Measurements from ENCODE around the gene ABL1.

The ABL1 gene

GRCh38 chr9:130835441-130836298 is 616 bp downstream of the ABL1 start:
- POLR2A ChIA-PET: interaction anchor here (0.6 to 2.2 kb wide), 5 partner anchors 10 to 64 kb away, joined by 3 to 7 read pairs (median 4); no protein-coding TSS in a partner anchor
- TF ChIP-seq L3MBTL2 (conservative IDR thresholded peaks at IDR 0.05): peak; percentile 46; the same call in 1 of the 2 replicates
- no peak for TF ChIP-seq ARNT (IDR thresholded peaks at IDR 0.05)
- no peak for TF ChIP-seq FOXK2 (IDR thresholded peaks at IDR 0.05)
- no peak for TF ChIP-seq LEF1 (IDR thresholded peaks at IDR 0.05; ENCODE audit: borderline replicate concordance)
- DNase-seq (ENCODE audit: extremely low spot score): peak; percentile 57
- CTCF ChIA-PET: interaction anchor here (0.7 to 1.4 kb wide), 3 partner anchors 11 to 31 kb away, joined by 3 read pairs; no protein-coding TSS in a partner anchor

GRCh38 chr9:130837002-130837511 is 2.0 kb downstream of the ABL1 start:
- TF ChIP-seq SP1 (IDR thresholded peaks at IDR 0.05) (no peak), FOXA1 (IDR thresholded peaks at IDR 0.05) (no peak), SUZ12 (IDR thresholded peaks at IDR 0.05) (no peak)
- POLR2A ChIA-PET: interaction anchor here (1.0 to 2.2 kb wide), 3 partner anchors 9 to 22 kb away, joined by 3 to 7 read pairs (median 4); no protein-coding TSS in a partner anchor
- CTCF ChIA-PET: interaction anchor here (1.1 kb wide), 1 partner anchor 30 kb away, joined by 3 read pairs; no protein-coding TSS in a partner anchor
- DNase-seq (ENCODE audit: extremely low spot score): no peak

- ChIA-PET CTCF (no interaction called here), POLR2A (interaction anchor here (1.0 kb wide), 1 partner anchor 12 kb away, joined by 3 read pairs; no protein-coding TSS in a partner anchor)
- DNase-seq (ENCODE audit: extremely low spot score): no peak
- TF ChIP-seq HDGF (IDR thresholded peaks at IDR 0.05; ENCODE audit: borderline replicate concordance) (no peak), PKNOX1 (IDR thresholded peaks at IDR 0.05) (peak; percentile 74)
Observed at GRCh38 chr9:130837643-130838042, 2.6 kb downstream of the ABL1 start.

GRCh38 chr9:130839132-130840111 is 4.4 kb downstream of the ABL1 start:
- POLR2A ChIA-PET: interaction anchor here (0.9 to 1.0 kb wide), 2 partner anchors 15 to 146 kb away, joined by 3 read pairs; partner anchors contain the start of gene EXOSC2
- no peak for DNase-seq (ENCODE audit: extremely low spot score)
- TF ChIP-seq ELF4 (IDR thresholded peaks at IDR 0.05): no peak
- TF ChIP-seq PKNOX1 (IDR thresholded peaks at IDR 0.05): no peak
- TF ChIP-seq BHLHE40 (IDR thresholded peaks at IDR 0.05; ENCODE audit: borderline replicate concordance): no peak
- no peak for TF ChIP-seq SP1 (IDR thresholded peaks at IDR 0.05)
- TF ChIP-seq LEF1 (IDR thresholded peaks at IDR 0.05; ENCODE audit: borderline replicate concordance): no peak
- no peak for TF ChIP-seq SUZ12 (IDR thresholded peaks at IDR 0.05)
- no peak for TF ChIP-seq ARNT (IDR thresholded peaks at IDR 0.05)
- no peak for TF ChIP-seq FOXM1 (IDR thresholded peaks at IDR 0.05; ENCODE audit: borderline replicate concordance)
- TF ChIP-seq CTBP1 (IDR thresholded peaks at IDR 0.05; ENCODE audit: borderline replicate concordance): no peak
- no peak for TF ChIP-seq HDGF (IDR thresholded peaks at IDR 0.05; ENCODE audit: borderline replicate concordance)
- no peak for TF ChIP-seq L3MBTL2 (conservative IDR thresholded peaks at IDR 0.05)
- TF ChIP-seq ZNF384 (IDR thresholded peaks at IDR 0.05): no peak
- TF ChIP-seq FOXK2 (IDR thresholded peaks at IDR 0.05): no peak
- no peak for TF ChIP-seq TARDBP (IDR thresholded peaks at IDR 0.05)
- TF ChIP-seq NFRKB (IDR thresholded peaks at IDR 0.05): no peak
- no peak for TF ChIP-seq FOXA1 (IDR thresholded peaks at IDR 0.05)
- CTCF ChIA-PET: interaction anchor here (1.6 kb wide), 1 partner anchor 133 kb away, joined by 3 read pairs; no protein-coding TSS in a partner anchor

- TF ChIP-seq ARNT (IDR thresholded peaks at IDR 0.05) (no peak), FOXM1 (IDR thresholded peaks at IDR 0.05; ENCODE audit: borderline replicate concordance) (no peak), ELF4 (IDR thresholded peaks at IDR 0.05) (no peak), HDGF (IDR thresholded peaks at IDR 0.05; ENCODE audit: borderline replicate concordance) (no peak), LEF1 (IDR thresholded peaks at IDR 0.05; ENCODE audit: borderline replicate concordance) (no peak), L3MBTL2 (conservative IDR thresholded peaks at IDR 0.05) (no peak), TARDBP (IDR thresholded peaks at IDR 0.05) (no peak), SP1 (IDR thresholded peaks at IDR 0.05) (no peak), CTBP1 (IDR thresholded peaks at IDR 0.05; ENCODE audit: borderline replicate concordance) (no peak), PKNOX1 (IDR thresholded peaks at IDR 0.05) (no peak), BHLHE40 (IDR thresholded peaks at IDR 0.05; ENCODE audit: borderline replicate concordance) (no peak), ZNF384 (IDR thresholded peaks at IDR 0.05) (no peak), FOXA1 (IDR thresholded peaks at IDR 0.05) (no peak), FOXK2 (IDR thresholded peaks at IDR 0.05) (no peak), NFRKB (IDR thresholded peaks at IDR 0.05) (no peak), SUZ12 (IDR thresholded peaks at IDR 0.05) (no peak)
- DNase-seq (ENCODE audit: extremely low spot score): no peak
- ChIA-PET POLR2A (no interaction called here), CTCF (interaction anchor here (0.6 kb wide), 1 partner anchor 23 kb away, joined by 3 read pairs; no protein-coding TSS in a partner anchor)
Observed at GRCh38 chr9:130842545-130842944, 7.5 kb downstream of the ABL1 start.
